Heart right ventricle (tissue), 16 donors: ENCODE results near the gene GAK. TPM values are rescaled to one million over a fixed set of nuclear protein-coding genes. Genes with fewer than 3 reads are reported as not detected.

Experiments
- ATAC-seq, 8 donors: fragments of 200-7000 bp; cut with Tn5 transposase; one replicate each; pipeline ENCODE4 v1.9.1; 2020; ENCODE audit warnings: mild to moderate bottlenecking in 8 of 8, moderate library complexity in 8 of 8, moderate number of reproducible peaks in 1 of 8
- DNase-seq, 2 donors: peaks; one replicate each; pipeline ENCODE4 v3.0.0-alpha.2; 2020
- H3K27ac ChIP-seq, 10 donors: fragments of 200-600 bp; sonication (generic) in 2 of 10; one replicate each; pipeline versions ENCODE4 v1.5.0 to v1.8.0; 2020 to 2022; ENCODE audit warnings: mild to moderate bottlenecking in 3 of 10
- H3K27me3 ChIP-seq, 7 donors: fragments of 200-600 bp; one replicate each; pipeline ENCODE4 v1.8.0; 2021 to 2022; ENCODE audit warnings: mild to moderate bottlenecking in 2 of 7
- H3K36me3 ChIP-seq, 9 donors: fragments of 200-600 bp; sonication (generic) in 1 of 9; one replicate each; pipeline versions ENCODE4 v1.5.0 to v1.8.0; 2020 to 2022; ENCODE audit warnings: mild to moderate bottlenecking in 2 of 9
- H3K4me1 ChIP-seq, 9 donors: fragments of 200-600 bp; sonication (generic) in 1 of 9; one replicate each; pipeline versions ENCODE4 v1.5.0 to v1.8.0; 2020 to 2022; ENCODE audit warnings: mild to moderate bottlenecking in 4 of 9
- H3K4me3 ChIP-seq, 10 donors: fragments of 200-600 bp; sonication (generic) in 2 of 10; one replicate each; pipeline versions ENCODE4 v1.5.0 to v1.8.0; 2020 to 2022; ENCODE audit warnings: mild to moderate bottlenecking in 7 of 10, moderate library complexity in 2 of 10
- H3K9me3 ChIP-seq, 11 donors: fragments of 200-600 bp in 10 of 11; sonication (generic) in 2 of 11; one replicate each; pipeline versions ENCODE4 v1.5.0 to v1.8.0; 2013 to 2022; ENCODE audit warnings: mild to moderate bottlenecking in 2 of 11, control low read depth in 1 of 11, moderate library complexity in 1 of 11
- whole genome bisulfite sequencing, 2 donors: extraction: QIAGEN DNeasy Blood & Tissue Kit; methylation state at CpG; one replicate each; pipeline ENCODE4 v1.1.7; 2013; ENCODE audit warnings: inconsistent platforms in 1 of 2; 5-methylcytosine and 5-hydroxymethylcytosine counted together
- intact Hi-C, 10 donors: fragments of 100-400 bp; cut with DNase I; formaldehyde crosslinking; loops; one replicate each; pipeline versions ENCODE4 v1.11.1 to v1.14.2; 2022
- polyA plus RNA-seq, 2 donors: library from polyadenylated mRNA; stranded (reverse); fragments of 200-250 nt; gene quantifications; one replicate each; pipeline ENCODE4 v1.2.3, GENCODE V29; 2013
- total RNA-seq, 10 donors: library from RNA; stranded (reverse); fragmentation: NEBNext Ultra II Directional in 3 of 10; extraction: Animal tissue kit (Norgen Biotek cat#: 25700) in 3 of 10; gene quantifications; one replicate each; pipeline versions ENCODE4 v1.2.1 to v1.2.4, GENCODE V29; 2021 to 2023
- TF ChIP-seq, protein P1 (sequence below), 9 donors: fragments of 200-600 bp; sonication (generic) in 2 of 9; IDR thresholded peaks; one replicate each; pipeline versions ENCODE4 v1.5.0 to v1.8.0; 2021 to 2022; ENCODE audit warnings: antibody characterized with exemption in 9 of 9, mild to moderate bottlenecking in 5 of 9, moderate library complexity in 1 of 9
- donor health status: Arrhythmogenic right ventricular cardiomyopathy.
- donor health status: ischemic (EF 13 %, LVEDD 7.1; RV severe dilation, severe dysfunction).
- donor health status: healthy with polysubstance abuse.
- donor health status: DM: no; HTN: yes; CAD: no.
- donor health status: DM: no; HTN: no; CAD: no.
- donor health status: ischemic (EF 25% LVEDD 6.9; RV normal size, moderate dysfunction).
- donor health status: ischemic (EF 25% LVEDD 5.7; RV mildly dilated, moderate dysfunction).
- donor health status: healthy.
- donor health status: DM: yes; HTN: yes; CAD: no.
- donor health status: Ischemic cardiomyopathy.
- donor health status: ischemic (EF 35%, LVEDD 5.7; RV mildly dilated, moderate dysfunction).
- donor health status: nonischemic (EF 11% LVEDD 7.7; RV severe dilation, severe dysfunction).
- donor health status: DM: yes; HTN: yes; CAD: no.
- donor health status: PGD.
- donor health status: ischemic (EF 29% LVEDD 5.4; RV normal size, mild dysfunction).
- donor health status: nonischemic (EF 23%, LVEDD 6.1; RV moderate dilation, normal function).

The GAK gene
- total and polyA plus RNA-seq, 12 donors, result 21.0 to 105 (median 29.2) TPM

DNA sequence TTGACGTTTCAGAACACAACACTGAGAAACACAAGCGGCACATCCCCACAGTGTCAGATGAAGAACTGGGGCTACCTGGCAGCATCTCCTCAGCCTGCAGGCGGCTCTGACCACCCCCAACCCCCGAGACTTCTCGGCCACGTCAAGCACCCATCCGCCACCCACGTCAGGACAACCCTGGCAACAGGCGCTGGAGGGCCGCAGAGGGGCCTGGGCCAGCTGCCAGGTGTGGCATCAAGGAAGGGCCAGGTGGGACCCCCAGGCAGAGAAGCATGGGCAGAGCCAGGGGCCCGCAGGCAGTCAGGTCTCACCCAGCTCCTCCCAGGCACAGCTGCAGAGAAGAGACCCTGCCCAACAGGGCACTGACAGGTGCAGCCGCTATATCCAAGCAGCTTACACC lies 22.3 kb downstream of the GAK start:
- no peaks in the 10 kb centered on the region for H3K9me3 ChIP-seq
- intact Hi-C loops, result no loop called here
- TF ChIP-seq, protein P1, sequence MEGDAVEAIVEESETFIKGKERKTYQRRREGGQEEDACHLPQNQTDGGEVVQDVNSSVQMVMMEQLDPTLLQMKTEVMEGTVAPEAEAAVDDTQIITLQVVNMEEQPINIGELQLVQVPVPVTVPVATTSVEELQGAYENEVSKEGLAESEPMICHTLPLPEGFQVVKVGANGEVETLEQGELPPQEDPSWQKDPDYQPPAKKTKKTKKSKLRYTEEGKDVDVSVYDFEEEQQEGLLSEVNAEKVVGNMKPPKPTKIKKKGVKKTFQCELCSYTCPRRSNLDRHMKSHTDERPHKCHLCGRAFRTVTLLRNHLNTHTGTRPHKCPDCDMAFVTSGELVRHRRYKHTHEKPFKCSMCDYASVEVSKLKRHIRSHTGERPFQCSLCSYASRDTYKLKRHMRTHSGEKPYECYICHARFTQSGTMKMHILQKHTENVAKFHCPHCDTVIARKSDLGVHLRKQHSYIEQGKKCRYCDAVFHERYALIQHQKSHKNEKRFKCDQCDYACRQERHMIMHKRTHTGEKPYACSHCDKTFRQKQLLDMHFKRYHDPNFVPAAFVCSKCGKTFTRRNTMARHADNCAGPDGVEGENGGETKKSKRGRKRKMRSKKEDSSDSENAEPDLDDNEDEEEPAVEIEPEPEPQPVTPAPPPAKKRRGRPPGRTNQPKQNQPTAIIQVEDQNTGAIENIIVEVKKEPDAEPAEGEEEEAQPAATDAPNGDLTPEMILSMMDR (IDR thresholded peaks at IDR 0.05), result no peak
- H3K4me3 ChIP-seq, result no peak overlapping the region
- ATAC-seq (no peak), DNase-seq (no peak)
- H3K4me1 ChIP-seq, result peaks cover 0 to 4% (median 0%) of the 10 kb centered on the region in 9 donors
- 95 to 97% methylated on average over 12 of the region's 12 CpGs for WGBS, 2 donors
- no peak overlapping the region for H3K27ac ChIP-seq
- peaks cover 0 to 66% (median 21%) of the 10 kb centered on the region in 9 donors for H3K36me3 ChIP-seq
- no peaks in the 10 kb centered on the region for H3K27me3 ChIP-seq

DNA sequence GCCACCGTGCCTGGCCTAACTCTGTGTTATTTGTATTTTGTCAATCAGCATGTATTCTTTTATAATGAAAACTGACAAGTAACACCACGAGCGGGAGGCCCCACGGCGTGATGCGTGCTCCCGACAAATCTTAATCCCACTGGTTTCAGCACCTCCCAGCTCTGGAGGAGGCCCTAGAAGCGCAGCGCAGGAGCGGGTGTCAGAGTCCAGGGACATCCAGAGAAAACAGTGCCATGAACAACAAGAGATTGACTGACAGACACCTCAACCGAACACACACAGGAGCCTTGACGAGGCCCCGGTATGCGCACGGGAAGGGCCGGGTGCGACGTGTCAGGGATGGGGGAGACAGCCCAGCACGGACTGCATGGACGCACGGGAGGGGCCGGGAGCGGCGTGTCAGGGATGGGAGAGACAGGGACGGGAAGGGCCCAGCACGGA lies 23.0 kb downstream of the GAK start:
- Histone ChIP-seq H3K27ac (no peak overlapping the region), H3K27me3 (no peaks in the 10 kb centered on the region), H3K9me3 (no peaks in the 10 kb centered on the region), H3K36me3 (peaks cover 0 to 70% (median 21%) of the 10 kb centered on the region in 9 donors), H3K4me1 (peaks cover 0 to 4% (median 0%) of the 10 kb centered on the region in 9 donors), H3K4me3 (no peak overlapping the region)
- WGBS, 2 donors, result 95 to 97% methylated on average over 26 of the region's 26 CpGs
- intact Hi-C loops, result no loop called here
- TF ChIP-seq, protein P1 (IDR thresholded peaks at IDR 0.05), result no peak
- DNase-seq (no peak), ATAC-seq (no peak)

DNA sequence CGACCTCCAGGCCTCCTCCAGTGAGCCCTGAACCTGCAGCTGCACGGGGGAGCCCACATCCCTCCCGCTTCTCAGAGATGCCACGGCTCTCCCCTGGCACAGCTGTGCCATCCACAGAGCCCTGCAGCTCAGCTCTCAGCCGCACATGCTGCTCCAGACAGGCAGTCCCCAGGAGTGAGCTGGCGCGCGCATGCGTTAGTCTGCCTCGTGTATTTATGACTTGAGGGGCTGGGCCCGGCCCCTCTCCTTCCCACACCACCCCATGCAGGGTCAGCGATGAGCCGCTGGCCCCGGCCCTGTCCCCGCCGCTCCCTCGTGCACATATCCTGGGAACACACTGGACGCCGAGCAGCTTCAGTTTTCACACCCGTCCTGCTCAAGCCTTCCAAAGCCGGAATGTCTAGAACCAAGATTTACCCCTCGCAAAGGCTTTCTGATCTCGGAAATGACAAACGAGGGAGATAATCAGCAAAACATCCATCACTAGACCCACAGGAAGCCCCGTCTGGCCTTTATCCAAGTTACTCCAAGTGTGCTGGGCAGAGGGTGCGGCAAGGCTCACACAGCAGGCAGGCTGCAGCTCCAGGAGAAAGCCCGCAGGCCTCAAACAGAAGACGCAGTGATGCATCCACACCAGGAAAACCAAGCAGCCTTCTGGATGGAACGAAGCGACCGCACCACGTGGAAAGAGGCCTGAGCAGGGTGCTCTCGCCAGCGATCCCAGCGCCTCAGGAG lies 24.3 kb downstream of the GAK start:
- Histone ChIP-seq H3K36me3 (peaks cover 0 to 76% (median 21%) of the 10 kb centered on the region in 9 donors), H3K4me1 (peaks cover 0 to 4% (median 0%) of the 10 kb centered on the region in 9 donors), H3K27me3 (no peaks in the 10 kb centered on the region), H3K9me3 (no peaks in the 10 kb centered on the region), H3K27ac (no peak overlapping the region), H3K4me3 (no peak overlapping the region)
- intact Hi-C loops, result no loop called here
- no peak for ATAC-seq
- TF ChIP-seq, protein P1 (IDR thresholded peaks at IDR 0.05), result no peak
- DNase-seq, result no peak
- 75 to 76% methylated on average over 35 of the region's 35 CpGs for WGBS, 2 donors

DNA sequence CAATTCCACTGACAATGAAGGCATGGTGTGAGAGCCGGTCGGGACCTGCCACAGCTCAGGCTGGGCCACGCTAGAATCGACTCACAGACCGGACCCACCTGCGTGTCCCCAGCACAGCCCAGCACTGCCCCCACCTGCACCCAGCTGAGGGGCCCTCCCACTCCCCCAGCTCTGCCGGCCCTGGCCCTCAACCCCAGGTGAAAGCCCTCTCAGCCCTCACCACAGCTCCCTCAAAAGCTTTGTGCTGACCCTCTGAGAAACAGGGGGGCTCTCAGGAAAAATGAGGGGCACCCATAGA lies 25.1 kb downstream of the GAK start:
- Histone ChIP-seq H3K27me3 (no peaks in the 10 kb centered on the region), H3K9me3 (no peaks in the 10 kb centered on the region), H3K4me3 (no peak overlapping the region), H3K27ac (no peak overlapping the region), H3K36me3 (peaks cover 0 to 73% (median 19%) of the 10 kb centered on the region in 9 donors), H3K4me1 (peaks cover 0 to 4% (median 0%) of the 10 kb centered on the region in 9 donors)
- ATAC-seq, result no peak
- DNase-seq, result no peak
- TF ChIP-seq, protein P1 (IDR thresholded peaks at IDR 0.05), result no peak
- WGBS, 2 donors, result 96 to 97% methylated on average over 7 of the region's 7 CpGs
- intact Hi-C loops, result no loop called here
